Activated CD4-positive, alpha-beta T cell treated with anti-CD3 and anti-CD28 coated beads, Interleukin-2, amount 50 U/mL, for 24 hours (primary cell): ENCODE measurements around the gene PTPRN2.
"Not testable (repeated sequence)": the region's sequence is repeated elsewhere in the genome, so short reads cannot be mapped to it uniquely, and the experiment has no call there.

Source experiments
- DNase-seq, 2 donors: peaks; one replicate each; pipeline ENCODE4 v3.0.0-alpha.2; 2020; ENCODE audit warnings: low read depth in 1 of 2, low spot score in 1 of 2

The PTPRN2 gene

GRCh38 chr7:158049271-158049670, 538.4 kb downstream of the PTPRN2 start:
- DNase-seq, result no peak

- no peak for DNase-seq
These were observed 539.1 kb downstream of the PTPRN2 start for GRCh38 chr7:158048569-158048968.

GRCh38 chr7:158047391-158048059, 540.1 kb downstream of the PTPRN2 start:
- DNase-seq, result no peak

- not testable (repeated sequence) for DNase-seq
These were observed 541.4 kb downstream of the PTPRN2 start for GRCh38 chr7:158046246-158046645.

GRCh38 chr7:158044482-158044823, 543.2 kb downstream of the PTPRN2 start:
- no peak for DNase-seq

- DNase-seq, result no peak
These were observed 543.8 kb downstream of the PTPRN2 start for GRCh38 chr7:158043551-158044481.

- DNase-seq, result no peak
These were observed 545.3 kb downstream of the PTPRN2 start for GRCh38 chr7:158042156-158042880.

GRCh38 chr7:158040199-158040598, 547.4 kb downstream of the PTPRN2 start:
- no peak for DNase-seq

- DNase-seq, result no peak
These were observed 548.4 kb downstream of the PTPRN2 start for GRCh38 chr7:158039270-158039669.

- no peak for DNase-seq
These were observed 550.4 kb downstream of the PTPRN2 start for GRCh38 chr7:158037211-158037610.

GRCh38 chr7:158035343-158035742, 552.3 kb downstream of the PTPRN2 start:
- no peak for DNase-seq

- no peak for DNase-seq
These were observed 553.1 kb downstream of the PTPRN2 start for GRCh38 chr7:158034571-158034970.

- DNase-seq, result not testable (repeated sequence)
These were observed 553.7 kb downstream of the PTPRN2 start for GRCh38 chr7:158033925-158034324.

GRCh38 chr7:158033196-158033595, 554.4 kb downstream of the PTPRN2 start:
- no peak for DNase-seq

GRCh38 chr7:158032561-158033115, 555.0 kb downstream of the PTPRN2 start:
- no peak for DNase-seq

GRCh38 chr7:158031867-158032308, 555.7 kb downstream of the PTPRN2 start:
- DNase-seq, result no peak

- DNase-seq, result no peak
These were observed 557.1 kb downstream of the PTPRN2 start for GRCh38 chr7:158030566-158030965.

- DNase-seq, result no peak
These were observed 557.6 kb downstream of the PTPRN2 start for GRCh38 chr7:158030071-158030470.

GRCh38 chr7:158029509-158029908, 558.1 kb downstream of the PTPRN2 start:
- no peak for DNase-seq

GRCh38 chr7:158028971-158029370, 558.7 kb downstream of the PTPRN2 start:
- no peak for DNase-seq

- DNase-seq, result no peak
These were observed 559.2 kb downstream of the PTPRN2 start for GRCh38 chr7:158028290-158028941.
